Gastrocnemius medialis (tissue), 4 donors: Measurements from ENCODE around the gene OR8B12. TPM values are rescaled to one million over a fixed set of nuclear protein-coding genes. Genes with fewer than 3 reads are reported as not detected.
"Not testable (repeated sequence)": the region's sequence is repeated elsewhere in the genome, so short reads cannot be mapped to it uniquely, and the experiment has no call there.

Experiments
- ATAC-seq, 2 donors: fragments of 150-250 bp; one replicate each; pipeline ENCODE4 v1.9.1; 2016
- DNase-seq, 2 donors: peaks; one replicate each; pipeline ENCODE4 v3.0.0-alpha.2; 2019
- H3K27ac ChIP-seq, 4 donors: fragments of 200-600 bp; sonication (generic); 1 replicate in 1 of 4; 2 replicates in 3 of 4; pipeline ENCODE4 v1.5.1; 2016 to 2018; ENCODE audit warnings: mild to moderate bottlenecking in 2 of 4, moderate library complexity in 1 of 4
- H3K27me3 ChIP-seq, 3 donors: fragments of 200-600 bp; sonication (generic) in 2 of 3; 1 replicate in 1 of 3; 2 replicates in 2 of 3; pipeline versions ENCODE4 v1.5.1 to v1.6.0; 2016 to 2019; ENCODE audit warnings: mild to moderate bottlenecking in 1 of 3, moderate library complexity in 1 of 3
- H3K36me3 ChIP-seq, 2 donors: fragments of 200-600 bp; sonication (generic) in 1 of 2; one replicate each; pipeline ENCODE4 v1.5.1; 2017 to 2018
- H3K4me1 ChIP-seq, 2 donors: fragments of 200-600 bp; sonication (generic) in 1 of 2; one replicate each; pipeline ENCODE4 v1.5.1; 2016 to 2017; ENCODE audit warnings: mild to moderate bottlenecking in 2 of 2
- H3K4me3 ChIP-seq, 4 donors: fragments of 200-600 bp; sonication (generic) in 3 of 4; 1 replicate in 1 of 4; 2 replicates in 3 of 4; pipeline ENCODE4 v1.5.1; 2016 to 2019; ENCODE audit warnings: mild to moderate bottlenecking in 2 of 4
- H3K9me3 ChIP-seq, 3 donors: fragments of 200-600 bp; sonication (generic) in 2 of 3; 1 replicate in 1 of 3; 2 replicates in 2 of 3; pipeline ENCODE4 v1.5.1; 2016 to 2019
- CTCF ChIP-seq, 5 experiments: fragments of 450-650 bp in 3 of 5; fragments of 200-600 bp in 2 of 5; sonication (generic) in 2 of 5; IDR thresholded peaks in 4 of 5; conservative IDR thresholded peaks in 1 of 5; 1 replicate in 4 of 5; 2 replicates in 1 of 5; pipeline ENCODE4 v1.5.1; 2016 to 2019; ENCODE audit warnings: antibody characterized with exemption in 5 of 5, mild to moderate bottlenecking in 3 of 5, moderate library complexity in 3 of 5
- POLR2A ChIP-seq, 2 donors: fragments of 450-650 bp; IDR thresholded peaks; one replicate each; pipeline ENCODE4 v1.6.1; 2017; ENCODE audit warnings: antibody characterized with exemption in 2 of 2, mild to moderate bottlenecking in 2 of 2, moderate library complexity in 2 of 2
- in situ Hi-C, 4 donors: fragments of 200-750 bp; cut with MboI; loops; one replicate each; pipeline versions ENCODE4 v1.15.0 to v1.8.0; 2017; ENCODE audit warnings: low sequenced_read_pairs in 4 of 4
- intact Hi-C: fragments of 100-400 bp; cut with DNase I; formaldehyde crosslinking; loops from one replicate; pipeline ENCODE4 v1.15.1; 2023; ENCODE audit warnings: low total_unique reads
- total RNA-seq, 4 donors: library from RNA; depleted of rRNA; stranded (reverse); fragments of >200 nt; gene quantifications; one replicate each; pipeline versions ENCODE4 v1.1.0 to v1.2.3, GENCODE V29; 2016

OR8B12 gene
- total RNA-seq, 4 donors from 2014 or later = not detected

- Histone ChIP-seq H3K4me3 (no peak overlapping the region), H3K27me3 (no peaks in the 10 kb centered on the region), H3K9me3 (no peaks in the 10 kb centered on the region), H3K27ac (no peak overlapping the region), H3K4me1 (no peaks in the 10 kb centered on the region), H3K36me3 (no peaks in the 10 kb centered on the region)
- intact Hi-C loops (no loop called here), in situ Hi-C loops (no loop called here)
- no peak for TF ChIP-seq CTCF (IDR thresholded peaks at IDR 0.05 in 4 of 5, conservative IDR thresholded peaks at IDR 0.05 in 1 of 5)
- TF ChIP-seq POLR2A (IDR thresholded peaks at IDR 0.05) = no peak
- DNase-seq = no peak
- no peak for ATAC-seq
Observed at GRCh38 chr11:124520550-124520854, 23.0 kb downstream of the OR8B12 start.

- ATAC-seq = no peak
- no peak overlapping the region for H3K4me3 ChIP-seq
- H3K4me1 ChIP-seq = no peaks in the 10 kb centered on the region
- H3K9me3 ChIP-seq = no peaks in the 10 kb centered on the region
- H3K27me3 ChIP-seq = no peaks in the 10 kb centered on the region
- H3K27ac ChIP-seq = no peak overlapping the region
- H3K36me3 ChIP-seq = no peaks in the 10 kb centered on the region
- no peak for TF ChIP-seq CTCF (IDR thresholded peaks at IDR 0.05 in 4 of 5, conservative IDR thresholded peaks at IDR 0.05 in 1 of 5)
- no peak for TF ChIP-seq POLR2A (IDR thresholded peaks at IDR 0.05)
- DNase-seq = no peak
- intact Hi-C loops (no loop called here), in situ Hi-C loops (no loop called here)
Observed at GRCh38 chr11:124519850-124520549, 23.5 kb downstream of the OR8B12 start.

- no peaks in the 10 kb centered on the region for H3K36me3 ChIP-seq
Observed at GRCh38 chr11:124518989-124519451, 24.4 kb downstream of the OR8B12 start.

GRCh38 chr11:124517314-124517713, 26.1 kb downstream of the OR8B12 start:
- intact Hi-C loops = no loop called here
- no peaks in the 10 kb centered on the region for H3K9me3 ChIP-seq
- no peaks in the 10 kb centered on the region for H3K36me3 ChIP-seq
- H3K27me3 ChIP-seq = no peaks in the 10 kb centered on the region
- no peaks in the 10 kb centered on the region for H3K4me1 ChIP-seq
- DNase-seq (no peak), ATAC-seq (no peak)
- TF ChIP-seq POLR2A (IDR thresholded peaks at IDR 0.05) (no peak), CTCF (IDR thresholded peaks at IDR 0.05 in 4 of 5, conservative IDR thresholded peaks at IDR 0.05 in 1 of 5) (no peak)
- H3K27ac ChIP-seq = no peak overlapping the region
- no peak overlapping the region for H3K4me3 ChIP-seq
- in situ Hi-C loops = no loop called here

More at GRCh38 chr11:124518989-124519451, 24.4 kb downstream of the OR8B12 start:
- Histone ChIP-seq H3K27ac (no peak overlapping the region), H3K4me3 (no peak overlapping the region), H3K9me3 (no peaks in the 10 kb centered on the region), H3K4me1 (no peaks in the 10 kb centered on the region), H3K27me3 (no peaks in the 10 kb centered on the region)
- intact Hi-C loops = no loop called here
- no peak for DNase-seq
- in situ Hi-C loops = no loop called here
- TF ChIP-seq POLR2A (IDR thresholded peaks at IDR 0.05) = no peak
- no peak for TF ChIP-seq CTCF (IDR thresholded peaks at IDR 0.05 in 4 of 5, conservative IDR thresholded peaks at IDR 0.05 in 1 of 5)
- ATAC-seq = no peak

- H3K36me3 ChIP-seq, H3K27me3 ChIP-seq, H3K4me3 ChIP-seq, ATAC-seq, H3K27ac ChIP-seq, in situ Hi-C loops, H3K9me3 ChIP-seq, intact Hi-C loops, DNase-seq, H3K4me1 ChIP-seq: not testable (repeated sequence)
Observed at GRCh38 chr11:124514675-124515074, 28.8 kb downstream of the OR8B12 start.
